ENCODE data around the gene CHST9.

The CHST9 gene

GRCh38 chr18:27178424-27178823 lies 6.7 kb downstream of the CHST9 start:
- Histone ChIP-seq H3K27me3 (ENCODE audit: control insufficient read depth, low read length) (no peaks in the 10 kb centered on the region), H3K36me3 (ENCODE audit: control insufficient read depth, low read length) (no peaks in the 10 kb centered on the region), H4K20me1 (ENCODE audit: control insufficient read depth, insufficient read depth, low read depth, low read length) (no peaks in the 10 kb centered on the region), H3F3A (ENCODE audit: control insufficient read depth, insufficient read depth) (no peaks in the 10 kb centered on the region), H3K79me2 (ENCODE audit: control insufficient read depth, low read length) (no peaks in the 10 kb centered on the region), H3K9me3 (ENCODE audit: control insufficient read depth, insufficient read depth, low read length) (no peaks in the 10 kb centered on the region), H3K27ac (ENCODE audit: low read depth, low read length) (no peak overlapping the region), H3K4me2 (ENCODE audit: low read length) (no peak overlapping the region), H3K4me1 (ENCODE audit: control insufficient read depth, low read length) (no peaks in the 10 kb centered on the region), H3K9me2 (replicated peaks; ENCODE audit: control insufficient read depth, low read length) (no peaks in the 10 kb centered on the region), H3K4me3 (ENCODE audit: low read length) (no peak overlapping the region)
- TF ChIP-seq CTCF (IDR thresholded peaks at IDR 0.05; ENCODE audit: low read depth, low read length, poor library complexity, severe bottlenecking) (no peak), EZH2phosphoT487 (IDR thresholded peaks at IDR 0.05; ENCODE audit: borderline replicate concordance, low read length) (no peak)

- H3K27me3 ChIP-seq (ENCODE audit: control insufficient read depth, low read length), result no peaks in the 10 kb centered on the region
- H3K27ac ChIP-seq (ENCODE audit: low read depth, low read length), result no peak overlapping the region
- H3K4me2 ChIP-seq (ENCODE audit: low read length), result no peak overlapping the region
- H3K4me1 ChIP-seq (ENCODE audit: control insufficient read depth, low read length), result no peaks in the 10 kb centered on the region
- H3K9me3 ChIP-seq (ENCODE audit: control insufficient read depth, insufficient read depth, low read length), result no peaks in the 10 kb centered on the region
- no peaks in the 10 kb centered on the region for H3K9me2 ChIP-seq (replicated peaks; ENCODE audit: control insufficient read depth, low read length)
- H4K20me1 ChIP-seq (ENCODE audit: control insufficient read depth, insufficient read depth, low read depth, low read length), result no peaks in the 10 kb centered on the region
- H3K79me2 ChIP-seq (ENCODE audit: control insufficient read depth, low read length), result no peaks in the 10 kb centered on the region
- TF ChIP-seq CTCF (IDR thresholded peaks at IDR 0.05; ENCODE audit: low read depth, low read length, poor library complexity, severe bottlenecking) (no peak), EZH2phosphoT487 (IDR thresholded peaks at IDR 0.05; ENCODE audit: borderline replicate concordance, low read length) (no peak)
- H3F3A ChIP-seq (ENCODE audit: control insufficient read depth, insufficient read depth), result no peaks in the 10 kb centered on the region
- H3K36me3 ChIP-seq (ENCODE audit: control insufficient read depth, low read length), result no peaks in the 10 kb centered on the region
- H3K4me3 ChIP-seq (ENCODE audit: low read length), result no peak overlapping the region
Measured at GRCh38 chr18:27175914-27176313, 9.2 kb downstream of the CHST9 start.

GRCh38 chr18:27175245-27175644 lies 9.9 kb downstream of the CHST9 start:
- H3K4me2 ChIP-seq (ENCODE audit: low read length), result no peak overlapping the region
- H3K9me3 ChIP-seq (ENCODE audit: control insufficient read depth, insufficient read depth, low read length), result no peaks in the 10 kb centered on the region
- no peaks in the 10 kb centered on the region for H3K9me2 ChIP-seq (replicated peaks; ENCODE audit: control insufficient read depth, low read length)
- H3K79me2 ChIP-seq (ENCODE audit: control insufficient read depth, low read length), result no peaks in the 10 kb centered on the region
- no peaks in the 10 kb centered on the region for H3K4me1 ChIP-seq (ENCODE audit: control insufficient read depth, low read length)
- H3K36me3 ChIP-seq (ENCODE audit: control insufficient read depth, low read length), result no peaks in the 10 kb centered on the region
- H3K4me3 ChIP-seq (ENCODE audit: low read length), result no peak overlapping the region
- no peaks in the 10 kb centered on the region for H4K20me1 ChIP-seq (ENCODE audit: control insufficient read depth, insufficient read depth, low read depth, low read length)
- no peaks in the 10 kb centered on the region for H3K27me3 ChIP-seq (ENCODE audit: control insufficient read depth, low read length)
- TF ChIP-seq CTCF (IDR thresholded peaks at IDR 0.05; ENCODE audit: low read depth, low read length, poor library complexity, severe bottlenecking) (no peak), EZH2phosphoT487 (IDR thresholded peaks at IDR 0.05; ENCODE audit: borderline replicate concordance, low read length) (no peak)
- H3K27ac ChIP-seq (ENCODE audit: low read depth, low read length), result no peak overlapping the region
- no peaks in the 10 kb centered on the region for H3F3A ChIP-seq (ENCODE audit: control insufficient read depth, insufficient read depth)

GRCh38 chr18:27171993-27172392 lies 13.1 kb downstream of the CHST9 start:
- no peaks in the 10 kb centered on the region for H3K36me3 ChIP-seq (ENCODE audit: control insufficient read depth, low read length)
- H3K27me3 ChIP-seq (ENCODE audit: control insufficient read depth, low read length), result no peaks in the 10 kb centered on the region
- H3K4me2 ChIP-seq (ENCODE audit: low read length), result no peak overlapping the region
- TF ChIP-seq EZH2phosphoT487 (IDR thresholded peaks at IDR 0.05; ENCODE audit: borderline replicate concordance, low read length) (no peak), CTCF (IDR thresholded peaks at IDR 0.05; ENCODE audit: low read depth, low read length, poor library complexity, severe bottlenecking) (no peak)
- no peaks in the 10 kb centered on the region for H3K9me3 ChIP-seq (ENCODE audit: control insufficient read depth, insufficient read depth, low read length)
- no peaks in the 10 kb centered on the region for H3F3A ChIP-seq (ENCODE audit: control insufficient read depth, insufficient read depth)
- H3K9me2 ChIP-seq (replicated peaks; ENCODE audit: control insufficient read depth, low read length), result no peaks in the 10 kb centered on the region
- no peaks in the 10 kb centered on the region for H3K79me2 ChIP-seq (ENCODE audit: control insufficient read depth, low read length)
- no peaks in the 10 kb centered on the region for H3K4me1 ChIP-seq (ENCODE audit: control insufficient read depth, low read length)
- H4K20me1 ChIP-seq (ENCODE audit: control insufficient read depth, insufficient read depth, low read depth, low read length), result no peaks in the 10 kb centered on the region
- H3K4me3 ChIP-seq (ENCODE audit: low read length), result no peak overlapping the region
- H3K27ac ChIP-seq (ENCODE audit: low read depth, low read length), result no peak overlapping the region

Measured in DOHH2 (cell line).